ENCODE results near the gene WDFY3. TPM values are rescaled to one million over a fixed set of nuclear protein-coding genes. Genes with fewer than 3 reads are reported as not detected.

WDFY3 gene
- total and polyA plus RNA-seq, 3 donors from 2014 or later = 31.7 to 168 (median 126) TPM

DNA sequence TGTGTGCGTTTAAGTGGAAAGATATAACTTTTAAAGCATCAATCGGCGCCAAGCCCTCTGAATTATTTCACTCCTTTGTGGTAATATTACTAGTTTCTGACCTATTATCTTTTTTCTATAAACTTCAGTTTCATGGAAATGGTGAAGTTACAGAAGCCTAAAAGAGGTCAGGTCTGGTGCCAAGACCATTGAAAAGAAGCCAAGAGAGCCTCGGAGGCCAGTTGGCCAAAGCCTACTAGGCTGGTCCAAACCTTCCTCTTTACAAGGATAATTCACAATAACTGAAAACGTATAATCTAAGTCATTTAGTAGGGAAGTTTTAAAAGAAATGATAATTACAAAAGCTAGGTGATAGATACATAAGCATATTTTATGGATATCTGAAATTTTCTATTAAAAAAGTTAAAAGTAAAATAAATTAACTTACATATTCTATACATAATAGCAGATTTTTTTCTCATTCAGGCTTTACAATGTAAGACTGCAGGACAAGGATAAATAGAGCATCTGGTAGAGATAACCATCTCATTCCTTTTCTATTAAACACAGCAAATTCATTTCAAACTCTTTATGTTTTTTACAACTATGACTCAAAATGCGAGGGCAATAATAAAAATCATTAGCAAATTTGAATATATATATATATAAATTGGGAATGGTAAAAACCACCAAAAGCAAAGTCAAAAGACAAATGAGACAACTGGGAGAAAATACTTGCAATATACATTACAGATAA lies 49.2 kb downstream of the WDFY3 start:
- TF ChIP-seq POLR2A (IDR thresholded peaks at IDR 0.05) = no peak
- TF ChIP-seq, protein P1, sequence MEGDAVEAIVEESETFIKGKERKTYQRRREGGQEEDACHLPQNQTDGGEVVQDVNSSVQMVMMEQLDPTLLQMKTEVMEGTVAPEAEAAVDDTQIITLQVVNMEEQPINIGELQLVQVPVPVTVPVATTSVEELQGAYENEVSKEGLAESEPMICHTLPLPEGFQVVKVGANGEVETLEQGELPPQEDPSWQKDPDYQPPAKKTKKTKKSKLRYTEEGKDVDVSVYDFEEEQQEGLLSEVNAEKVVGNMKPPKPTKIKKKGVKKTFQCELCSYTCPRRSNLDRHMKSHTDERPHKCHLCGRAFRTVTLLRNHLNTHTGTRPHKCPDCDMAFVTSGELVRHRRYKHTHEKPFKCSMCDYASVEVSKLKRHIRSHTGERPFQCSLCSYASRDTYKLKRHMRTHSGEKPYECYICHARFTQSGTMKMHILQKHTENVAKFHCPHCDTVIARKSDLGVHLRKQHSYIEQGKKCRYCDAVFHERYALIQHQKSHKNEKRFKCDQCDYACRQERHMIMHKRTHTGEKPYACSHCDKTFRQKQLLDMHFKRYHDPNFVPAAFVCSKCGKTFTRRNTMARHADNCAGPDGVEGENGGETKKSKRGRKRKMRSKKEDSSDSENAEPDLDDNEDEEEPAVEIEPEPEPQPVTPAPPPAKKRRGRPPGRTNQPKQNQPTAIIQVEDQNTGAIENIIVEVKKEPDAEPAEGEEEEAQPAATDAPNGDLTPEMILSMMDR (IDR thresholded peaks at IDR 0.05) = no peak
- intact Hi-C loops (cut with DNase I; ENCODE audit: low total_unique reads) = no loop called here
- Histone ChIP-seq H3K27ac (no peak overlapping the region), H3K27me3 (no peaks in the 10 kb centered on the region), H3K9me3 (no peaks in the 10 kb centered on the region), H3K4me1 (peaks cover 4% of the 10 kb centered on the region), H3K36me3 (ENCODE audit: low read depth, missing control alignments) (no peaks in the 10 kb centered on the region), H3K4me3 (no peak overlapping the region)
- WGBS, 2 donors = 84 to 85% methylated on average over 6 of the region's 6 CpGs
- DNase-seq = no peak

DNA sequence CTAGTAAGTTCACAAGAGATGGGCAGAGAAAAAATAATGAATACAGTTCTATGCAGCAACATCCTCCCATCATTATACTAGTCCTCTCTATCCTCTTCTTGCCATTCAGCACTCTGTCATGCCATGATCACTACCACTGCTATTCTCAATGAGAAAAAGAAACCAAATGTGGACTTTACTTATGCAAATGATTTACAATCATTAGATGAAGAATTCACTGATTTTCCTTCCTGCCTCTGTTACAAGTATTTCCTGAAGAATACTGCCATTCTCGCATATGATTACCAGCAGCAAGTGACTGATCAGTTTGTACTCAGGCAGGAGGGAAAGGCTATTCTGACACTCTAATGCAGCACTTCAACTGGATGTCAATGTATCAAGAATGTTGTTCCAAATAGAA lies 50.3 kb downstream of the WDFY3 start:
- TF ChIP-seq, protein P1 (IDR thresholded peaks at IDR 0.05) = no peak
- TF ChIP-seq POLR2A (IDR thresholded peaks at IDR 0.05) = no peak
- 55 to 71% methylated on average over 1 of the region's 1 CpG for WGBS, 2 donors
- Histone ChIP-seq H3K27me3 (no peaks in the 10 kb centered on the region), H3K36me3 (ENCODE audit: low read depth, missing control alignments) (no peaks in the 10 kb centered on the region), H3K9me3 (no peaks in the 10 kb centered on the region), H3K4me3 (no peak overlapping the region), H3K27ac (no peak overlapping the region), H3K4me1 (peaks cover 4% of the 10 kb centered on the region)
- intact Hi-C loops (cut with DNase I; ENCODE audit: low total_unique reads) = no loop called here
- no peak for DNase-seq

DNA sequence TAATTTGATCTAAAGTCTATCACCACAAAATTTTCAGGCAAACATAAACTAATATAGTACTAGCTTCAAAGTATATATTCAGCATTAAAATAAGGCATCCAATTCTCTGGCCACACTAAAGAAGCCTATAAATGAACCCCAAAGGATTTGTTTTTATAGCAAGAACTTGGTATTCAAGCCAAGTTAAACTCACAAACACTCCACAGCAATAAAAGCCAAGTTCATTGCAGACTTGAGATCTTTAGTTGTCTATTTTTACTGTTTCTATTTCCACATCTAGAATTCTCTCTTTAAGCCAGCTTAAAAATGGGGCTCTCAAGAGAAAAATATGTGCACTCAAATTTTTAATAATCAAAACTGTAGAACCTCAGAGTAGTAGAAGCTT lies 51.1 kb downstream of the WDFY3 start:
- intact Hi-C loops (cut with DNase I; ENCODE audit: low total_unique reads) = no loop called here
- Histone ChIP-seq H3K4me3 (no peak overlapping the region), H3K4me1 (no peaks in the 10 kb centered on the region), H3K27ac (no peak overlapping the region), H3K9me3 (no peaks in the 10 kb centered on the region), H3K27me3 (no peaks in the 10 kb centered on the region), H3K36me3 (ENCODE audit: low read depth, missing control alignments) (no peaks in the 10 kb centered on the region)
- DNase-seq = no peak
- TF ChIP-seq POLR2A (IDR thresholded peaks at IDR 0.05) = no peak
- TF ChIP-seq, protein P1 (IDR thresholded peaks at IDR 0.05) = no peak

DNA sequence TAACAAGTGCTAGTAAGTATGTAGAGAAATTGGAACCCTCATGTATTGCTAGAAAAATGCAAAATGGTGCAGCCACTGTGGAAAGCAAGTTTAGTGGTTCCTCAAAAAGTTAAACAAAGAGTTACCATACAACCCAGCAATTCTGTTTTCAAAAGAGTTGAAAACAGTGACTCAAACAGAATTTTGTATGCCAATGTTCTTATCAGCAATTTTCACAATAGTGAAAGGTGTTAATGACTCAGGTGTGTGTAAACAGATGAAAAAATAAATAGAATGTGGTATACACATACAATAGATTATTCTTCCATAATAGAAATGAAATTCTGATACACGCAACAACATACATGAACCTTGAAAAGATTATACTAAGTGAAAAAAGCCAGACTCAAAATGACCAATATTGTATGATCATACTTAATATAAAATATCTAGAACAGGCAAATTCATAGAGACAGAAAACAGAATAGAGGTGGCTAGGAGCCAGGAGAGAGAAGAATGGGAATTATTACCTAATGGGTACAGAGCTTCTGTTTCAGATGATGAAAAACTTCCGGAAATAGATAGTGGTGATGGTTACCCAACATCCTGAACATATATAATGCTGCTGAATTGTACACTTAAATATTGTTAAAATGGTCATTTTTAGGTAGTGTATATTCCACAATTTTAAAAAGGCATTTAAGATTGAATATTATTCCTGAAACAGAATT lies 51.6 kb downstream of the WDFY3 start:
- Histone ChIP-seq H3K27me3 (no peaks in the 10 kb centered on the region), H3K9me3 (no peaks in the 10 kb centered on the region), H3K36me3 (ENCODE audit: low read depth, missing control alignments) (no peaks in the 10 kb centered on the region), H3K27ac (no peak overlapping the region), H3K4me3 (no peak overlapping the region), H3K4me1 (no peaks in the 10 kb centered on the region)
- no peak for DNase-seq
- TF ChIP-seq POLR2A (IDR thresholded peaks at IDR 0.05) = no peak
- intact Hi-C loops (cut with DNase I; ENCODE audit: low total_unique reads) = no loop called here
- 86 to 89% methylated on average over 2 of the region's 2 CpGs for WGBS, 2 donors

DNA sequence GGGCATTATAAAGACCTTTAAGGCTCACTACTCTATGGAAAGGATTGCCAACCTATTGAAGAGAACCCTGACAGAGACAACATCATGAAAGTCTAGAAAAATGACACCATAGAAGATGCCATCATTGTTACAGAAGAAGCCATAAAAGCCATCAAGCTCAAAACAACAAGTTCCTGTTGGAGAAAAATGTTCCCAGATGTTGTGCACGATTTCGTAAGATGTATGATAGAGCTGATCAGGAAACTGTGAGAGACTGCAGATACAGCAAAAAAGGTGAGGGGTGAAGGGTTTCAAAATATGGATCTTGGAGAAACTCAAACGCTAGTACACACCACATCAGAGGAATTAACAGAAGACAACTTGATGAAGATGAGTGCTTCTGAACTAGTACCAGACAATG lies 53.3 kb downstream of the WDFY3 start:
- Histone ChIP-seq H3K27ac (no peak overlapping the region), H3K4me1 (no peaks in the 10 kb centered on the region), H3K9me3 (no peaks in the 10 kb centered on the region), H3K36me3 (ENCODE audit: low read depth, missing control alignments) (no peaks in the 10 kb centered on the region), H3K4me3 (no peak overlapping the region), H3K27me3 (no peaks in the 10 kb centered on the region)
- no peak for TF ChIP-seq POLR2A (IDR thresholded peaks at IDR 0.05)
- TF ChIP-seq, protein P1 (IDR thresholded peaks at IDR 0.05) = no peak
- WGBS, 2 donors = 91 to 97% methylated on average over 3 of the region's 3 CpGs
- intact Hi-C loops (cut with DNase I; ENCODE audit: low total_unique reads) = no loop called here
- DNase-seq = no peak

All from testis (tissue), 3 donors.